Stomach (tissue), 9 donors: ENCODE data around the gene CRYBB3. TPM values are rescaled to one million over a fixed set of nuclear protein-coding genes. Genes with fewer than 3 reads are reported as not detected.

Experiments
- DNase-seq, 2 donors: peaks; one replicate each; pipeline versions ENCODE4 v3.0.0 to v3.0.0-alpha.2; 2013 to 2019
- H3K27ac ChIP-seq, 5 donors: fragments of 200-600 bp in 4 of 5; sonication (generic) in 4 of 5; one replicate each; pipeline ENCODE4 v1.5.1; 2013 to 2019; ENCODE audit warnings: mild to moderate bottlenecking in 1 of 5, moderate library complexity in 1 of 5
- H3K27me3 ChIP-seq, 3 donors: fragments of 200-600 bp; sonication (generic); one replicate each; pipeline ENCODE4 v1.5.1; 2017 to 2019; ENCODE audit warnings: mixed run types in 1 of 3
- H3K36me3 ChIP-seq, 4 donors: fragments of 200-600 bp; sonication (generic); 1 replicate in 3 of 4; 2 replicates in 1 of 4; pipeline ENCODE4 v1.5.1; 2016 to 2019
- H3K4me1 ChIP-seq, 4 donors: fragments of 200-600 bp; sonication (generic); one replicate each; pipeline ENCODE4 v1.5.1; 2016 to 2019
- H3K4me3 ChIP-seq, 4 donors: fragments of 200-600 bp; sonication (generic) in 3 of 4; one replicate each; pipeline ENCODE4 v1.5.1; 2016 to 2019; ENCODE audit warnings: mild to moderate bottlenecking in 1 of 4
- H3K9me3 ChIP-seq, 4 donors: fragments of 200-600 bp; sonication (generic); one replicate each; pipeline ENCODE4 v1.5.1; 2016 to 2019
- EP300 ChIP-seq: sonication (generic); formaldehyde crosslinking; IDR thresholded peaks from one replicate; pipeline ENCODE4 v1.6.1; 2017; ENCODE audit warnings: antibody characterized with exemption
- POLR2A ChIP-seq, 4 donors: fragments of 450-650 bp; IDR thresholded peaks; one replicate each; pipeline ENCODE4 v1.6.1; 2016; ENCODE audit warnings: antibody characterized with exemption in 4 of 4, control low read depth in 2 of 4, mild to moderate bottlenecking in 1 of 4, moderate library complexity in 1 of 4
- POLR2AphosphoS5 ChIP-seq, 3 donors: sonication (generic); formaldehyde crosslinking; IDR thresholded peaks; one replicate each; pipeline ENCODE4 v1.6.1; 2016; ENCODE audit warnings: antibody characterized with exemption in 3 of 3
- WGBS, 5 donors: extraction: QIAGEN DNeasy Blood & Tissue Kit in 3 of 5; methylation state at CpG; one replicate each; pipeline versions ENCODE4 v1.1.5 to v1.1.7; 2013 to 2018; 5-methylcytosine and 5-hydroxymethylcytosine counted together
- intact Hi-C: fragments of 100-400 bp; cut with DNase I; formaldehyde crosslinking; loops from one replicate; pipeline ENCODE4 v1.15.1; 2023; ENCODE audit warnings: low total_unique reads
- polyA plus RNA-seq, 3 donors: library from polyadenylated mRNA; stranded (reverse); fragments of 200-250 nt; gene quantifications; one replicate each; pipeline ENCODE4 v1.2.3, GENCODE V29; 2013
- total RNA-seq, 5 donors: library from RNA; depleted of rRNA; stranded (reverse); fragments of >200 nt; gene quantifications; one replicate each; pipeline versions ENCODE4 v1.1.0 to v1.2.3, GENCODE V29; 2014 to 2016
- TF ChIP-seq, protein P1 (sequence below), 7 experiments: fragments of 450-650 bp in 4 of 7; fragments of 200-600 bp in 3 of 7; sonication (generic) in 3 of 7; IDR thresholded peaks; one replicate each; pipeline ENCODE4 v1.5.1; 2016 to 2019; ENCODE audit warnings: antibody characterized with exemption in 7 of 7, control low read depth in 2 of 7, mild to moderate bottlenecking in 1 of 7
- donor health status: healthy with polysubstance abuse.
- donor health status: Bipolar disorder and iron deficiency.
- donor health status: healthy.

The CRYBB3 gene
- total and polyA plus RNA-seq, 8 donors = 0.33 TPM; not detected in 7

GRCh38 chr22:25193130-25193529 lies 6.5 kb upstream of the CRYBB3 start:
- Histone ChIP-seq H3K4me1 (no peaks in the 10 kb centered on the region), H3K27me3 (no peaks in the 10 kb centered on the region), H3K9me3 (no peaks in the 10 kb centered on the region), H3K27ac (no peak overlapping the region), H3K36me3 (peaks cover 25 to 97% (median 95%) of the 10 kb centered on the region in 4 donors), H3K4me3 (no peak overlapping the region)
- intact Hi-C loops = no loop called here
- WGBS, 5 donors = 65 to 78% (median 70%) methylated on average over 4 of the region's 4 CpGs
- DNase-seq = no peak
- TF ChIP-seq, protein P1, sequence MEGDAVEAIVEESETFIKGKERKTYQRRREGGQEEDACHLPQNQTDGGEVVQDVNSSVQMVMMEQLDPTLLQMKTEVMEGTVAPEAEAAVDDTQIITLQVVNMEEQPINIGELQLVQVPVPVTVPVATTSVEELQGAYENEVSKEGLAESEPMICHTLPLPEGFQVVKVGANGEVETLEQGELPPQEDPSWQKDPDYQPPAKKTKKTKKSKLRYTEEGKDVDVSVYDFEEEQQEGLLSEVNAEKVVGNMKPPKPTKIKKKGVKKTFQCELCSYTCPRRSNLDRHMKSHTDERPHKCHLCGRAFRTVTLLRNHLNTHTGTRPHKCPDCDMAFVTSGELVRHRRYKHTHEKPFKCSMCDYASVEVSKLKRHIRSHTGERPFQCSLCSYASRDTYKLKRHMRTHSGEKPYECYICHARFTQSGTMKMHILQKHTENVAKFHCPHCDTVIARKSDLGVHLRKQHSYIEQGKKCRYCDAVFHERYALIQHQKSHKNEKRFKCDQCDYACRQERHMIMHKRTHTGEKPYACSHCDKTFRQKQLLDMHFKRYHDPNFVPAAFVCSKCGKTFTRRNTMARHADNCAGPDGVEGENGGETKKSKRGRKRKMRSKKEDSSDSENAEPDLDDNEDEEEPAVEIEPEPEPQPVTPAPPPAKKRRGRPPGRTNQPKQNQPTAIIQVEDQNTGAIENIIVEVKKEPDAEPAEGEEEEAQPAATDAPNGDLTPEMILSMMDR (IDR thresholded peaks at IDR 0.05) = no peak
- TF ChIP-seq POLR2AphosphoS5 (IDR thresholded peaks at IDR 0.05) (no peak), POLR2A (IDR thresholded peaks at IDR 0.05) (no peak), EP300 (no peak)

GRCh38 chr22:25193548-25193947 lies 6.1 kb upstream of the CRYBB3 start:
- Histone ChIP-seq H3K4me3 (no peak overlapping the region), H3K9me3 (no peaks in the 10 kb centered on the region), H3K36me3 (peaks cover 25 to 100% (median 95%) of the 10 kb centered on the region in 4 donors), H3K27ac (no peak overlapping the region), H3K27me3 (no peaks in the 10 kb centered on the region), H3K4me1 (no peaks in the 10 kb centered on the region)
- TF ChIP-seq POLR2A (IDR thresholded peaks at IDR 0.05) (no peak), POLR2AphosphoS5 (IDR thresholded peaks at IDR 0.05) (no peak), EP300 (no peak)
- TF ChIP-seq, protein P1 (IDR thresholded peaks at IDR 0.05) = no peak
- intact Hi-C loops = no loop called here
- DNase-seq = peak in 1 of 2 donors; percentile 16
- WGBS, 5 donors = 59 to 84% (median 72%) methylated on average over 3 of the region's 3 CpGs

DNA sequence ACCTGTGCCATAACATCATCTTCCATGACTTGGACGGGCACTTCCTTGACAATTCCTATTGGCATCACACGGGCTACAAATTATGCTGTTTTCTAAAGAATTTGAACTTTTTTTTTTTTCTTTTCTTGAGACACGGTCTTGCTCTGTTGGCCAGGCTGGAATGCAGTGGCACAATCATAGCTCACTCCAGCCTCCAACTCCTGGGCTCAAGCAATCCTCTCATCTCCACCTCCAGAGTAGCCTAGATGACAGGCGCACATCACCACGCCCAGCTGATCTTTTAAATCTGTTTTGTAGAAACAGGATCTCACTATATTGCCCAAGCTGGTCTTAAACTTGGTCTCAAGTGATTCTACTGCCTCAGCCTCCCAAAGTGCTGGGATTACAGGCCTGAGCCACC lies 3.3 kb upstream of the CRYBB3 start:
- H3K36me3 ChIP-seq = peaks cover 13 to 81% (median 76%) of the 10 kb centered on the region in 4 donors
- TF ChIP-seq, protein P1 (IDR thresholded peaks at IDR 0.05) = no peak
- TF ChIP-seq EP300 (no peak), POLR2A (IDR thresholded peaks at IDR 0.05) (no peak), POLR2AphosphoS5 (IDR thresholded peaks at IDR 0.05) (no peak)
- 89 to 94% (median 91%) methylated on average over 5 of the region's 5 CpGs for WGBS, 5 donors
- DNase-seq = no peak
- no peak overlapping the region for H3K4me3 ChIP-seq
- intact Hi-C loops = no loop called here
- H3K27me3 ChIP-seq = no peaks in the 10 kb centered on the region
- H3K9me3 ChIP-seq = no peaks in the 10 kb centered on the region
- H3K4me1 ChIP-seq = no peaks in the 10 kb centered on the region
- H3K27ac ChIP-seq = no peak overlapping the region

DNA sequence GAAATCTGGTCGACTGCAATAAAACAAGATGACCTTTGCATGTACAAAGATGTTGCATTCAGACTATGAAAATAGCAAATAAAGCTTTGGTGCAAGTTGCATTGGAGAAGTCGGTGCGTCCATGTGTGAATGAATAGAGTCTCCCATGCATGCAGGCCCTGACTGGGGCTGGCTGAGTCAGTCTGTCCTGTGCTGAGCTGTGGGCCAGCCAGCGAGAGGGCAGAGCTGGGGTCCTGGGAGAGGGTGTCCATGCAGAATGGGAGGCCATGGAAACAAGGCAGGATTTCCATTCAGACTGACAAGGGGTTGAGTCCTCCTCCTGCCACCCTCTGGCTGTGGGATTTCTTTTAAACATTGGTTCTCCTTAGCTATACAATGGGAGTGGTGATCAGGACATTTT lies 2.3 kb upstream of the CRYBB3 start:
- no peak for DNase-seq
- 89 to 93% (median 89%) methylated on average over 4 of the region's 4 CpGs for WGBS, 5 donors
- no peaks in the 10 kb centered on the region for H3K4me1 ChIP-seq
- H3K27ac ChIP-seq = no peak overlapping the region
- TF ChIP-seq, protein P1 (IDR thresholded peaks at IDR 0.05) = no peak
- TF ChIP-seq POLR2AphosphoS5 (IDR thresholded peaks at IDR 0.05) = no peak
- no peak for TF ChIP-seq EP300
- TF ChIP-seq POLR2A (IDR thresholded peaks at IDR 0.05) = no peak
- H3K9me3 ChIP-seq = no peaks in the 10 kb centered on the region
- H3K4me3 ChIP-seq = no peak overlapping the region
- intact Hi-C loops = no loop called here
- peaks cover 6 to 74% (median 70%) of the 10 kb centered on the region in 4 donors for H3K36me3 ChIP-seq
- no peaks in the 10 kb centered on the region for H3K27me3 ChIP-seq
